ENCODE data around the gene EFCAB6.

The EFCAB6 gene

GRCh38 chr22:43754176-43754575 is 57.9 kb downstream of the EFCAB6 start:
- TF ChIP-seq, protein P1, sequence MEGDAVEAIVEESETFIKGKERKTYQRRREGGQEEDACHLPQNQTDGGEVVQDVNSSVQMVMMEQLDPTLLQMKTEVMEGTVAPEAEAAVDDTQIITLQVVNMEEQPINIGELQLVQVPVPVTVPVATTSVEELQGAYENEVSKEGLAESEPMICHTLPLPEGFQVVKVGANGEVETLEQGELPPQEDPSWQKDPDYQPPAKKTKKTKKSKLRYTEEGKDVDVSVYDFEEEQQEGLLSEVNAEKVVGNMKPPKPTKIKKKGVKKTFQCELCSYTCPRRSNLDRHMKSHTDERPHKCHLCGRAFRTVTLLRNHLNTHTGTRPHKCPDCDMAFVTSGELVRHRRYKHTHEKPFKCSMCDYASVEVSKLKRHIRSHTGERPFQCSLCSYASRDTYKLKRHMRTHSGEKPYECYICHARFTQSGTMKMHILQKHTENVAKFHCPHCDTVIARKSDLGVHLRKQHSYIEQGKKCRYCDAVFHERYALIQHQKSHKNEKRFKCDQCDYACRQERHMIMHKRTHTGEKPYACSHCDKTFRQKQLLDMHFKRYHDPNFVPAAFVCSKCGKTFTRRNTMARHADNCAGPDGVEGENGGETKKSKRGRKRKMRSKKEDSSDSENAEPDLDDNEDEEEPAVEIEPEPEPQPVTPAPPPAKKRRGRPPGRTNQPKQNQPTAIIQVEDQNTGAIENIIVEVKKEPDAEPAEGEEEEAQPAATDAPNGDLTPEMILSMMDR (IDR thresholded peaks at IDR 0.05; ENCODE audit: borderline replicate concordance, insufficient read depth, low read depth, low read length) = no peak
- no peak overlapping the region for H3K4me3 ChIP-seq (ENCODE audit: low read depth, low read length)

DNA sequence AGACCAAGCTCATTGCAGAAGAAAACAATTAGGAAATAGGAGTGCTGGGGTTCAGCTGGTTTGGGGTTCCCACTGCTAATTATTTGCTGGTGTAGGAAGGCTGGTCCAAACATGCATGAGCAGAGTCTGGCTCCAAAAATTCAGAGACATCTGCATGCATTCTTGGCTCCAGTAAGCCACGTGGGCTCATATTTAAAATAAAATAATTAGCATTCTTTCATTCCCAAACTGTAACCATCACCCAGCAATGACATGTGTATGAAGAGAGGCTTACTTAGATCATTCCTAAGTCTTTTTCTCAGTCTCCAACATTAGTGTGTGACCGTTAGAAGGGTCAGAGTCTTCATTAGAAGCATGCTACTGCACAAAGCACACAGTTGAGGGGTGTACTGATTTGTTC is 58.4 kb downstream of the EFCAB6 start:
- TF ChIP-seq, protein P1 (IDR thresholded peaks at IDR 0.05; ENCODE audit: borderline replicate concordance, insufficient read depth, low read depth, low read length) = no peak
- H3K4me3 ChIP-seq (ENCODE audit: low read depth, low read length) = no peak overlapping the region

DNA sequence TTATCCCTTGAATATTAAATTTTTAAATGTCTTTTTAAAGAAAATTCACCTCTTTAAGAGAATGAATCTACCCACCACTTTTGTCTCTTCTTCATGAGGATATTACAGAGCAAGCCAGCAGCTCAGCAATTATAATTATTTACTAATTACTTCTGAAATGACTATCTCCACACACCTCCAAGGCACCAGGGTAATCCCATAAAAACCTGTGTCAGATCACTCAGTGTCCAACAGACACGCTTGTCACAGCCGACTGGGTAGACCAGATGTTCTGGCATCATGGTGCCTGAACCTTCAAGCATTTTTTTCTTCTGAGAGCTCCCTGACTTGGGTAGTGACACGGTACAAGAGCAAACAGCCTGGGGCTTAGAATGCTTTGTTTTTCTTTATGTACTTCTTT is 61.4 kb downstream of the EFCAB6 start:
- no peak overlapping the region for H3K4me3 ChIP-seq (ENCODE audit: low read depth, low read length)
- TF ChIP-seq, protein P1 (IDR thresholded peaks at IDR 0.05; ENCODE audit: borderline replicate concordance, insufficient read depth, low read depth, low read length) = no peak

DNA sequence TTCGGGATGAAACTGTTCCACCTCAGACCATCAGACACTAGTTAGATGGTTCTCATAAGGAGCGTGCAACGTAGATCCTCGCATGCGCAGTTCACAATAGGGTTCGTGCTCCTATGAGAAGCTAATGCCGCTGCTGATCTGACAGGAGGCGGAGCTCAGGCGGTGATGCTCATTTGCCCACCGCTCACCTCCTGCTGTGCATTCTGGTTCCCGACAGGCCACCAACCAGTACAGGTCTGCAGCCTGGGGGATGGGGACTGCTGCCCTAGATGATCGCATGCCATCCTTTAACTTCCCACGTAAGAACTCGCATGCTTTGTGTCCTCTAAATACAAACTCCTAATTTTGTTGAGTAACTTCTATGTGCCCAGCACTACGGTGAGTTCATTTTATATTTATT is 62.6 kb downstream of the EFCAB6 start:
- TF ChIP-seq, protein P1 (IDR thresholded peaks at IDR 0.05; ENCODE audit: borderline replicate concordance, insufficient read depth, low read depth, low read length) = no peak

DNA sequence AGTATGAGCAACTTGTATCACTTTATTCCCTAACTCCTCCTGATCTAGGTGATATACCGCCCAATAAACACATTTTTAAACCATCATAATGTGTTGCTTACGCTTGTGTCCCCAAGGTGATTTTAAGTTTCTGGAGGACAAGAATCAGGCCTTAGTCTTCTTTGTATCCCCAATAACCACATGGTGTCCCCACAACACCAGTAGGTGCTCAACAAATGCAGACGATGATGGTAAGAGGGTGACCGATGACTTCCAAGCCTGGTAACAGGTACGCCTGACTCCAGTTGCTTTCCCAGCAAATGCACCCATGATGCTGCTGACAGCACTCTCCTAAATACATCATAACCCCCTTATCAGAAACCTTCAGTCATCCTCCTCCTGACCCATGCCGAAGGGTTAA is 64.2 kb downstream of the EFCAB6 start:
- TF ChIP-seq, protein P1 (IDR thresholded peaks at IDR 0.05; ENCODE audit: borderline replicate concordance, insufficient read depth, low read depth, low read length) = no peak
- no peak overlapping the region for H3K4me3 ChIP-seq (ENCODE audit: low read depth, low read length)

More for the DNA sequence above, 62.6 kb downstream of the EFCAB6 start:
- H3K4me3 ChIP-seq (ENCODE audit: low read depth, low read length) = no peak overlapping the region

- H3K4me3 ChIP-seq (ENCODE audit: low read depth, low read length) = no peak overlapping the region
- TF ChIP-seq, protein P1 (IDR thresholded peaks at IDR 0.05; ENCODE audit: borderline replicate concordance, insufficient read depth, low read depth, low read length) = no peak
Measured at GRCh38 chr22:43747058-43747457, 65.0 kb downstream of the EFCAB6 start.

DNA sequence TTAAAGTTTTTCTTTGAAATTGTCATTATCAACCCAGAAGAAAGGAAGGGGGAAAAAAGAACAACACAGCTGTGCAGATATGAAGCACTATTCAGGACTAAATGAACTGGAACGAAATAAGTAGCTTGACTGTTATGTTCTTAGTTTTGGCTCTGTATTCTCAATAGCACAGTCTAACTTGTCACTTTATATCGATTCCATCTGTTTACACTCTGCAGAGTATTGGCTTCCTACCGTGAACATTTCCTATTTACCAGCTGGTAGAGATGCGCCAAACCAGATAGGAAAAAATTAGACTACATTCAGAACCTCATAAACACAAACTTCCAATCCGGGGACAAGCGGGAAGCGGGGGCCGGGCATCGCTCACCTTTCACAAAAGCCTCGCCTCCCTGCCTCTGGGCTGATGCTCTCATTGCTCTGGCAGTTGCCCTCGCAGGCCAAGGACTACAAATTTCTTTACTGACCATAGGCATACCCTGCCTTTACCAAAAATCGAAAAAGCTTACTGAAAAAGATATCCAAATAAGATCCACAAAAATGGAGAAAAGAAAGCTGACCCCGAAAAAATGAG is 66.2 kb downstream of the EFCAB6 start:
- H3K4me3 ChIP-seq (ENCODE audit: low read depth, low read length) = no peak overlapping the region
- TF ChIP-seq, protein P1 (IDR thresholded peaks at IDR 0.05; ENCODE audit: borderline replicate concordance, insufficient read depth, low read depth, low read length) = no peak
